ENCODE results near the gene PITPNM1. TPM values are rescaled to one million over a fixed set of nuclear protein-coding genes. Genes with fewer than 3 reads are reported as not detected.

Gene PITPNM1
- total RNA-seq, 1 experiment from 2014 or later = 70.4 TPM

- H3K4me1 ChIP-seq (ENCODE audit: control insufficient read depth, insufficient read depth, low read length) = no peaks in the 10 kb centered on the region
- H3K36me3 ChIP-seq (ENCODE audit: control insufficient read depth, insufficient read depth, low read length) = no peaks in the 10 kb centered on the region
- no peaks in the 10 kb centered on the region for H3K9me3 ChIP-seq (ENCODE audit: control insufficient read depth, insufficient read depth, low read depth, low read length)
- no peak for TF ChIP-seq POLR2AphosphoS5 (IDR thresholded peaks at IDR 0.05; ENCODE audit: low read depth, low read length)
- no peak for TF ChIP-seq TCF7L2 (IDR thresholded peaks at IDR 0.05; ENCODE audit: low read depth, low read length)
- TF ChIP-seq, protein P1, sequence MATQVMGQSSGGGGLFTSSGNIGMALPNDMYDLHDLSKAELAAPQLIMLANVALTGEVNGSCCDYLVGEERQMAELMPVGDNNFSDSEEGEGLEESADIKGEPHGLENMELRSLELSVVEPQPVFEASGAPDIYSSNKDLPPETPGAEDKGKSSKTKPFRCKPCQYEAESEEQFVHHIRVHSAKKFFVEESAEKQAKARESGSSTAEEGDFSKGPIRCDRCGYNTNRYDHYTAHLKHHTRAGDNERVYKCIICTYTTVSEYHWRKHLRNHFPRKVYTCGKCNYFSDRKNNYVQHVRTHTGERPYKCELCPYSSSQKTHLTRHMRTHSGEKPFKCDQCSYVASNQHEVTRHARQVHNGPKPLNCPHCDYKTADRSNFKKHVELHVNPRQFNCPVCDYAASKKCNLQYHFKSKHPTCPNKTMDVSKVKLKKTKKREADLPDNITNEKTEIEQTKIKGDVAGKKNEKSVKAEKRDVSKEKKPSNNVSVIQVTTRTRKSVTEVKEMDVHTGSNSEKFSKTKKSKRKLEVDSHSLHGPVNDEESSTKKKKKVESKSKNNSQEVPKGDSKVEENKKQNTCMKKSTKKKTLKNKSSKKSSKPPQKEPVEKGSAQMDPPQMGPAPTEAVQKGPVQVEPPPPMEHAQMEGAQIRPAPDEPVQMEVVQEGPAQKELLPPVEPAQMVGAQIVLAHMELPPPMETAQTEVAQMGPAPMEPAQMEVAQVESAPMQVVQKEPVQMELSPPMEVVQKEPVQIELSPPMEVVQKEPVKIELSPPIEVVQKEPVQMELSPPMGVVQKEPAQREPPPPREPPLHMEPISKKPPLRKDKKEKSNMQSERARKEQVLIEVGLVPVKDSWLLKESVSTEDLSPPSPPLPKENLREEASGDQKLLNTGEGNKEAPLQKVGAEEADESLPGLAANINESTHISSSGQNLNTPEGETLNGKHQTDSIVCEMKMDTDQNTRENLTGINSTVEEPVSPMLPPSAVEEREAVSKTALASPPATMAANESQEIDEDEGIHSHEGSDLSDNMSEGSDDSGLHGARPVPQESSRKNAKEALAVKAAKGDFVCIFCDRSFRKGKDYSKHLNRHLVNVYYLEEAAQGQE (IDR thresholded peaks at IDR 0.05; ENCODE audit: insufficient read depth in 1 of 2, low read depth in 2 of 2, low read length in 1 of 2) = no peak
- TF ChIP-seq SIN3A (IDR thresholded peaks at IDR 0.05; ENCODE audit: borderline replicate concordance, insufficient read depth, low read depth, low read length) = no peak
- TF ChIP-seq, protein P2, sequence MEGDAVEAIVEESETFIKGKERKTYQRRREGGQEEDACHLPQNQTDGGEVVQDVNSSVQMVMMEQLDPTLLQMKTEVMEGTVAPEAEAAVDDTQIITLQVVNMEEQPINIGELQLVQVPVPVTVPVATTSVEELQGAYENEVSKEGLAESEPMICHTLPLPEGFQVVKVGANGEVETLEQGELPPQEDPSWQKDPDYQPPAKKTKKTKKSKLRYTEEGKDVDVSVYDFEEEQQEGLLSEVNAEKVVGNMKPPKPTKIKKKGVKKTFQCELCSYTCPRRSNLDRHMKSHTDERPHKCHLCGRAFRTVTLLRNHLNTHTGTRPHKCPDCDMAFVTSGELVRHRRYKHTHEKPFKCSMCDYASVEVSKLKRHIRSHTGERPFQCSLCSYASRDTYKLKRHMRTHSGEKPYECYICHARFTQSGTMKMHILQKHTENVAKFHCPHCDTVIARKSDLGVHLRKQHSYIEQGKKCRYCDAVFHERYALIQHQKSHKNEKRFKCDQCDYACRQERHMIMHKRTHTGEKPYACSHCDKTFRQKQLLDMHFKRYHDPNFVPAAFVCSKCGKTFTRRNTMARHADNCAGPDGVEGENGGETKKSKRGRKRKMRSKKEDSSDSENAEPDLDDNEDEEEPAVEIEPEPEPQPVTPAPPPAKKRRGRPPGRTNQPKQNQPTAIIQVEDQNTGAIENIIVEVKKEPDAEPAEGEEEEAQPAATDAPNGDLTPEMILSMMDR (IDR thresholded peaks at IDR 0.05) = no peak
- intact Hi-C loops (cut with micrococcal nuclease; ENCODE audit: unreplicated experiment) = no loop called here
- no TSS peak for BruUV-seq (replicated peaks)
- peak; percentile 37 for ATAC-seq
- CTCF ChIA-PET = interaction anchor here (0.6 kb wide), 1 partner anchor 54 kb away, joined by 3 read pairs; the partner anchor contains the start of gene PPP1CA
- in situ Hi-C loops (cut with HindIII; ENCODE audit: low pct_unique_long_range_greater_than_20kb, low sequenced_read_pairs) = no loop called here
- no peaks in the 10 kb centered on the region for H3K27me3 ChIP-seq (ENCODE audit: control insufficient read depth, insufficient read depth, low read length)
- POLR2A ChIA-PET = no interaction called here
- no peak for DNase-seq (ENCODE audit: low read depth, low spot score)
- H3K27ac ChIP-seq (ENCODE audit: low read length) = no peak overlapping the region
- H3K4me3 ChIP-seq (ENCODE audit: low read depth in 2 of 2, low read length in 2 of 2) = no peak overlapping the region
These were observed 49.0 kb downstream of the PITPNM1 start for GRCh38 chr11:67456068-67456705.

DNA sequence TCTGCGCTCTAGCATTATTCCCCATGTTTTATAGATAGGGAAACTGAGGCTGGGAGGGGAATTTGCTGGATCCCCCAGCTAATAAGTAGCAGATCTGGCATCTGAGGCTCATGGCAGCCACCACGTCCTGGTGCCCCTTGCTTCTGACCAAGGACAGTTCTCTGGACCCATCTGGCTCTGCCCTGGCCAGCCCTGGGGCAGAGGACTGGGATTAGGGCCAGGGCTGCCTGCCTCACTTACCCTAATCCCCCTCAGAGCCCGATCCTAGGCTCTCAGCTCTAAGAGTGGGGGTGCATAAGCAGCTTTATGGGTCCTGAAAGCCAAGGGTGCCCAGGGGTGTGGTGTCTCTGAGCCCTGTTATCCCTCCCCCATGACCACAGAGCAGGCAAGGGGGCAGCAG is 50.1 kb downstream of the PITPNM1 start, which contains the start of gene CABP4:
Gene CABP4 (plus strand): TSS at position 301 of the 400 bp plus-strand sequence. CDS start 70 bp downstream, at position 371.
- no peaks in the 10 kb centered on the region for H3K9me3 ChIP-seq (ENCODE audit: control insufficient read depth, insufficient read depth, low read depth, low read length)
- no peak within 1 kb of the TSS for H3K4me3 ChIP-seq (ENCODE audit: low read depth in 2 of 2, low read length in 2 of 2)
- H3K27me3 ChIP-seq (ENCODE audit: control insufficient read depth, insufficient read depth, low read length) = no peaks in the 10 kb centered on the region
- no peaks in the 10 kb centered on the region for H3K36me3 ChIP-seq (ENCODE audit: control insufficient read depth, insufficient read depth, low read length)
- in situ Hi-C loops (cut with HindIII; ENCODE audit: low pct_unique_long_range_greater_than_20kb, low sequenced_read_pairs) (no loop called here), intact Hi-C loops (cut with micrococcal nuclease; ENCODE audit: unreplicated experiment) (no loop called here)
- H3K27ac ChIP-seq (ENCODE audit: low read length) = no peak within 1 kb of the TSS
- no TSS peak for BruUV-seq (replicated peaks)
- POLR2A ChIA-PET = no interaction called here
- H3K4me1 ChIP-seq (ENCODE audit: control insufficient read depth, insufficient read depth, low read length) = no peaks in the 10 kb centered on the region
- DNase-seq (ENCODE audit: low read depth, low spot score) (no peak), ATAC-seq (no peak)
- CTCF ChIA-PET = interaction anchor here (0.6 kb wide), 1 partner anchor 68 kb away, joined by 4 read pairs; no protein-coding TSS in a partner anchor
- TF ChIP-seq, protein P2 (IDR thresholded peaks at IDR 0.05) = no peak
- TF ChIP-seq SIN3A (IDR thresholded peaks at IDR 0.05; ENCODE audit: borderline replicate concordance, insufficient read depth, low read depth, low read length) = no peak
- TF ChIP-seq, protein P1 (IDR thresholded peaks at IDR 0.05; ENCODE audit: insufficient read depth in 1 of 2, low read depth in 2 of 2, low read length in 1 of 2) = no peak
- TF ChIP-seq POLR2AphosphoS5 (IDR thresholded peaks at IDR 0.05; ENCODE audit: low read depth, low read length) = no peak
- no peak for TF ChIP-seq TCF7L2 (IDR thresholded peaks at IDR 0.05; ENCODE audit: low read depth, low read length)

Measured in Panc1 (cell line).